Suprapubic skin (tissue), 4 donors: ENCODE results near the gene ERVFRD-1. TPM values are rescaled to one million over a fixed set of nuclear protein-coding genes. Genes with fewer than 3 reads are reported as not detected.

Experiments used
- DNase-seq, 2 donors: peaks; one replicate each; pipeline ENCODE4 v3.0.0-alpha.2; 2019; ENCODE audit warnings: low spot score in 2 of 2
- H3K27ac ChIP-seq: fragments of 200-600 bp; sonication (generic); one replicate; pipeline ENCODE4 v1.5.1; 2019
- H3K27me3 ChIP-seq: fragments of 200-600 bp; sonication (generic); one replicate; pipeline ENCODE4 v1.5.1; 2019
- H3K36me3 ChIP-seq: fragments of 200-600 bp; sonication (generic); one replicate; pipeline ENCODE4 v1.5.1; 2019
- H3K4me1 ChIP-seq: fragments of 200-600 bp; sonication (generic); one replicate; pipeline ENCODE4 v1.5.1; 2019
- H3K4me3 ChIP-seq: fragments of 200-600 bp; sonication (generic); one replicate; pipeline ENCODE4 v1.5.1; 2019; ENCODE audit warnings: mild to moderate bottlenecking
- H3K9me3 ChIP-seq: fragments of 200-600 bp; sonication (generic); one replicate; pipeline ENCODE4 v1.5.1; 2019
- EP300 ChIP-seq: sonication (generic); formaldehyde crosslinking; IDR thresholded peaks from one replicate; pipeline ENCODE4 v1.6.1; 2017; ENCODE audit warnings: antibody characterized with exemption
- POLR2A ChIP-seq, 2 donors: fragments of 450-650 bp; IDR thresholded peaks; one replicate each; pipeline ENCODE4 v1.6.1; 2017; ENCODE audit warnings: antibody characterized with exemption in 2 of 2, mild to moderate bottlenecking in 2 of 2, moderate library complexity in 2 of 2
- POLR2AphosphoS5 ChIP-seq, 3 donors: sonication (generic); formaldehyde crosslinking; IDR thresholded peaks; one replicate each; pipeline ENCODE4 v1.6.1; 2017; ENCODE audit warnings: antibody characterized with exemption in 3 of 3
- WGBS: methylation state at CpG from one replicate; pipeline ENCODE4 v1.1.5; 2018; 5-methylcytosine and 5-hydroxymethylcytosine counted together
- total RNA-seq, 4 donors: library from RNA; depleted of rRNA; stranded (reverse); fragments of >200 nt; gene quantifications; one replicate each; pipeline ENCODE4 v1.1.0, GENCODE V29; 2016
- TF ChIP-seq, protein P1 (sequence below), 2 donors: fragments of 200-600 bp in 1 of 2; fragments of 450-650 bp in 1 of 2; sonication (generic) in 1 of 2; IDR thresholded peaks; one replicate each; pipeline ENCODE4 v1.5.1; 2016 to 2019; ENCODE audit warnings: antibody characterized with exemption in 2 of 2, mild to moderate bottlenecking in 1 of 2, moderate library complexity in 1 of 2

ERVFRD-1 gene
- total RNA-seq, 4 donors from 2014 or later = not detected

DNA sequence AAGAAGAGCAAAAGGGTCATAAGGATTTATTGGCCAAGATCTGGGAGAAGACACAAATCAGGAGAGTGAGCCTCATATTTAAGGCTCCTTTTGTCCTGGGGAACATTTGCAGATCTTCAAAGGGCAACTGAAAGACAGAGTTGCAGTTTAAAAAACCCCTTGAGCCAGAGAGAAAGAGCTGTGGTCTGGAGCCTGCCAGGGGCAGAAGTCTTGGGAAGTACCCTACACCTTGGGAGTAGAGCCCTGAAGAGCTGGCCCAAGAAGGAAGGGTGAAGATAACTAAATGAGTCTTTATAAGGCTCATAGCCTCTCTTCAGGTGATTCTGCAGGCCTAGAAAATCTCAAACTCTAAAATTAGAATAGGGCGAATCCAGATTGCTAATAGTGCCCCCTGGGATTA, 40.0 kb upstream of the ERVFRD-1 start:
- H3K4me3 ChIP-seq = no peak overlapping the region
- H3K36me3 ChIP-seq = no peaks in the 10 kb centered on the region
- no peak for DNase-seq
- TF ChIP-seq POLR2A (IDR thresholded peaks at IDR 0.05) (no peak), EP300 (no peak), POLR2AphosphoS5 (IDR thresholded peaks at IDR 0.05) (no peak)
- TF ChIP-seq, protein P1, sequence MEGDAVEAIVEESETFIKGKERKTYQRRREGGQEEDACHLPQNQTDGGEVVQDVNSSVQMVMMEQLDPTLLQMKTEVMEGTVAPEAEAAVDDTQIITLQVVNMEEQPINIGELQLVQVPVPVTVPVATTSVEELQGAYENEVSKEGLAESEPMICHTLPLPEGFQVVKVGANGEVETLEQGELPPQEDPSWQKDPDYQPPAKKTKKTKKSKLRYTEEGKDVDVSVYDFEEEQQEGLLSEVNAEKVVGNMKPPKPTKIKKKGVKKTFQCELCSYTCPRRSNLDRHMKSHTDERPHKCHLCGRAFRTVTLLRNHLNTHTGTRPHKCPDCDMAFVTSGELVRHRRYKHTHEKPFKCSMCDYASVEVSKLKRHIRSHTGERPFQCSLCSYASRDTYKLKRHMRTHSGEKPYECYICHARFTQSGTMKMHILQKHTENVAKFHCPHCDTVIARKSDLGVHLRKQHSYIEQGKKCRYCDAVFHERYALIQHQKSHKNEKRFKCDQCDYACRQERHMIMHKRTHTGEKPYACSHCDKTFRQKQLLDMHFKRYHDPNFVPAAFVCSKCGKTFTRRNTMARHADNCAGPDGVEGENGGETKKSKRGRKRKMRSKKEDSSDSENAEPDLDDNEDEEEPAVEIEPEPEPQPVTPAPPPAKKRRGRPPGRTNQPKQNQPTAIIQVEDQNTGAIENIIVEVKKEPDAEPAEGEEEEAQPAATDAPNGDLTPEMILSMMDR (IDR thresholded peaks at IDR 0.05) = no peak
- H3K27me3 ChIP-seq = no peaks in the 10 kb centered on the region
- H3K9me3 ChIP-seq = no peaks in the 10 kb centered on the region
- WGBS = 96% methylated on average over 1 of the region's 1 CpG
- H3K27ac ChIP-seq = no peak overlapping the region
- no peaks in the 10 kb centered on the region for H3K4me1 ChIP-seq

DNA sequence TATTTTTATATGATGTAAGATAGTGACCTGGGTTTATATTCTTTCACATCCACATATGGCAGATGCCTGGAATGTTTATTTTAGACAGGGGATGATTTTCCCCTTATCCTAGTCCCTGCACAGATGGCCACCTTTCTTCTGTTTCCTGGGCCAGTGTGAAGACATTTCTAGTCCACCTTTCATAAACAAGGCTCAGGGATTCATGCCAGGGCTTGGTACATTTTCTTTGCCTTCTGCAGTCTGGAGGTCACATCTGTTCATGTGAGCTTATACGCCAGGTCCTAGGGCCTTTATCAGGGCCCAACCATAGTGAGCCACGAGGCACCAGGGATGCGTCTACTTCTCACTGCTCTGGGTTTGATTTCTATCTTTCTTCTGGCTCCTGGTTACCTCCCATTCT, 38.0 kb upstream of the ERVFRD-1 start:
- Histone ChIP-seq H3K4me3 (no peak overlapping the region), H3K27me3 (no peaks in the 10 kb centered on the region)
- TF ChIP-seq, protein P1 (IDR thresholded peaks at IDR 0.05) = no peak
- TF ChIP-seq EP300 = no peak
- no peak for TF ChIP-seq POLR2AphosphoS5 (IDR thresholded peaks at IDR 0.05)
- no peak for TF ChIP-seq POLR2A (IDR thresholded peaks at IDR 0.05)

DNA sequence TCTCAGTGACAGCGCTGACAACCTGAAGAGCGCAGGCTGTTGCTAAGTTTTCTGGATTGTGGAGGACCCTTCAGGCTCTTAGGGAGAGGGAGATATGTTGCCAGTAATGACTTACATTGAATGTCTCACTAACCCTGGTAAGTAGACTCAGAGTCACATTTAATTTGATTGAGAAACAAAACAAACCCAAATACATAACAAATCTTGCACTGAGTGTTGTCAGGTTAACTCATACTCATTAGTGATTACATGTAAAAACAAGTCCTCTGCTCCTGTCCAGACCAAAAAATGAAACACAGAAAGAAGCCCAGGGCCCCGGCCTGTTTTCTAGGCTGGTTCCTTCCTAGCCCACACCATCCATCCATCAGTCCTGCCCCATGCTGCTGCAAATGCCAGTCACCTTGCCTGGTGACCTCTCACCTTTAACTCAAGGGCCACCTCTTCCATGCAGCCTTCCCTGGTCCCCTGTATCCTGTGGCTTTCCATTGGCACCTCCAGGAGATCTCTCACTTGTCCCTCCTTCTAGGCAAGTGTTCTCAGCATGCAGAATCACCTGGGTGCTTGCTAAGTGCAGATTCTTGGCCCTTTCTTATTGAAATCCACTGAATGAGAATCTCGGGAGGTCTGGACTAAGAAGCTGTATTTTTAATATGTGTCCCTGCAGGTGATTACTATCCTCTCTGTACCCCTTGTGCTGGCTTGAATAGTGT, 34.7 kb upstream of the ERVFRD-1 start:
- H3K27ac ChIP-seq = no peak overlapping the region
- no peak for DNase-seq
- no peaks in the 10 kb centered on the region for H3K27me3 ChIP-seq
- no peaks in the 10 kb centered on the region for H3K9me3 ChIP-seq
- H3K4me1 ChIP-seq = peaks cover 17% of the 10 kb centered on the region
- 84% methylated on average over 4 of the region's 4 CpGs for WGBS
- H3K36me3 ChIP-seq = no peaks in the 10 kb centered on the region
- TF ChIP-seq POLR2AphosphoS5 (IDR thresholded peaks at IDR 0.05) (no peak), EP300 (no peak)
- TF ChIP-seq, protein P1 (IDR thresholded peaks at IDR 0.05) = no peak
- no peak overlapping the region for H3K4me3 ChIP-seq

More for the DNA sequence above, 38.0 kb upstream of the ERVFRD-1 start:
- H3K4me1 ChIP-seq = peaks cover 2% of the 10 kb centered on the region
- DNase-seq = no peak
- no peaks in the 10 kb centered on the region for H3K9me3 ChIP-seq
- no peak overlapping the region for H3K27ac ChIP-seq
- 98% methylated on average over 3 of the region's 3 CpGs for WGBS
- no peaks in the 10 kb centered on the region for H3K36me3 ChIP-seq

DNA sequence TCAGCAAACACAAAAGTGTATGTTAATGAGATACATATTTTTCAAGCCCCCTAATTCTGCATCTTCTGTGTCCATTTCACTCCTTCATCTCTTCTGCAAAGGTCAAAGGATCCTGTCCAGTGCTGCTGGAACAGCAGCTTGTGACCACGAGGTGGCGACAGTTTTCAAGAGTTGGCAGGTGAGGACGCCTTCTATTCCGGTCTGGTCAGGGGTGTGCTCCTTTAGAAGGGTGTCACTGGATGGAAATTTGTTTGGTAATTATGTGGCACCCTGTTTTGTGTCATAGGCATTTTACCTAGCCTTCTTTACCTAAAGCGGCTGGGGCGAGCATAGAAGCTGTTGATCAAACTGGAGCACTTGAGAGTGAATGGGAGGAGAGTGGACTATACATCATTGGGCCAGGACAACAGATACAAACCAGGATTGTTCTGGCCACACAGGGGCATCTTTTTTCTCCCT, 32.9 kb upstream of the ERVFRD-1 start:
- Histone ChIP-seq H3K4me3 (no peak overlapping the region), H3K27me3 (no peaks in the 10 kb centered on the region), H3K27ac (peak overlapping the region; percentile 62), H3K4me1 (peaks cover 21% of the 10 kb centered on the region), H3K9me3 (no peaks in the 10 kb centered on the region), H3K36me3 (no peaks in the 10 kb centered on the region)
- DNase-seq = peak; percentile 76 to 83
- no peak for TF ChIP-seq POLR2A (IDR thresholded peaks at IDR 0.05)
- TF ChIP-seq, protein P1 (IDR thresholded peaks at IDR 0.05) = peak; percentile 82 to 89
- no peak for TF ChIP-seq EP300
- no peak for TF ChIP-seq POLR2AphosphoS5 (IDR thresholded peaks at IDR 0.05)
- 14% methylated on average over 6 of the region's 6 CpGs for WGBS

DNA sequence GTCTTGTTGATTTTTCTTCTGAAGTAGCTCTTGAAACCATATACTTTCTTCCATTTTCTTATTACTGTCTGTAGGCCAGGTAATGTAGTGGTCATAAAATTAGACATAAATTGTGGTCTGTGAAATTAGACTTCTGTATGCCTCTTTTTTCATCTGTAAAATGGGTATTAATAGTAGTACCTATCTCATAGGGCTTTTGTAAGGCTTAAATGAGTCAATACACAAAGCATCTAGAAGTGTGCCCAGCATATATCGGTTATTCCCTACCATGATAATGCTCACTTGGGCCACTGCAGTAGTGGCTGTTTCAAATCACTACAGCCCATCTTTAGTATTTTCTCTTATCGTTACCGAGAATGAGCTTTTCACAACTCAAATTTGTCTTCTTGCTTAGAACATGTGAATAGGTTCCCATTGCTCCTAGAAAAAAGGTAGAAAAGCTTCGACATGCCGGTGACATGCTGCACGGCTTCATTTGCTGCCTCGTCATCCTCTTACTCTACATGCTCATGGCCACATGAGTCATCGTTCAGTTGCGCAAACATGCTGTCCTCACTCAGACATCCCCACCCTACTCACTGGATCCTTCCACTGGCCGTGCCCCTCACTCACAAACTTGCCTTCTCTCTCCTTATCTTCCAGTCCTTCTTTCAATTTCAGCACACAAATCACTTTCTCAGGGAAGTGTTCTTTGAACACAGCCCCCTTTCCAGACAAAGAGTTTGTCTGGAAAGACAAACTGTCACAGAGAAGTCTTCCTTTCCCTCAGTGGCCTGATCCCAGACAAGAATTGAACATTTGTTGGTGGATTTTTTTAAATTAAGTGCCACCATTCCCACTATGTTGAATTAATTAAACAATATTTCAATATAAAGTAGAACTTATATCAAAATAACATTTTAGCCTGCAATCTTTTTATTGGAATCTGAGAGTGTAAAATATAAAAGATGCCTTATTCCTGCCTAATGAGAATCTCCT, 32.2 kb upstream of the ERVFRD-1 start:
- Histone ChIP-seq H3K36me3 (no peaks in the 10 kb centered on the region), H3K4me3 (no peak overlapping the region), H3K27ac (peak overlapping the region; percentile 62), H3K27me3 (no peaks in the 10 kb centered on the region), H3K4me1 (peaks cover 23% of the 10 kb centered on the region), H3K9me3 (no peaks in the 10 kb centered on the region)
- peak; percentile 88 to 90 for DNase-seq
- TF ChIP-seq, protein P1 (IDR thresholded peaks at IDR 0.05) = no peak
- TF ChIP-seq EP300 (no peak), POLR2AphosphoS5 (IDR thresholded peaks at IDR 0.05) (peak in 2 of 3 donors; percentile 72 to 82), POLR2A (IDR thresholded peaks at IDR 0.05) (no peak)
- 55% methylated on average over 10 of the region's 10 CpGs for WGBS
